ENCODE data around the gene EMB.

DNA sequence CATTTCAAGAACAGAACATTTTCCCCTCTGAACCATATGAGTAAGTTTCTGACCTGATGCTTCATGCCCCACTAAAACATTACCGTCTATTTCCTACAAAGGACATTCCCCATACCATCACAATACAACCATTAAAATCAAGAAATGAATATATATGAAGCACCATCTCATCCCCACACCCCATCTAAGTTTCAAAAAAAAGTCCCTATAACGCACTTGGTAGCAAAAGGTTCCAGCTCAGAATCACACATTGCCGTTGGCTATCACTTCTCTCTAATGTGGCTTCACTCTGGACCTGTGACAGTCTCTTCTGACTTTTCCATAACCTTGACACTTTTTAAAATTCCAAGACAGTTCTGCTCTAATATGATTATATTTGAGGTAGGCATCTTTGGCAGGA lies 5.9 kb downstream of the EMB start:
- no peak for TF ChIP-seq CBX8 (IDR thresholded peaks at IDR 0.05; ENCODE audit: borderline replicate concordance, low read depth, low read length)
- TF ChIP-seq, protein P1, sequence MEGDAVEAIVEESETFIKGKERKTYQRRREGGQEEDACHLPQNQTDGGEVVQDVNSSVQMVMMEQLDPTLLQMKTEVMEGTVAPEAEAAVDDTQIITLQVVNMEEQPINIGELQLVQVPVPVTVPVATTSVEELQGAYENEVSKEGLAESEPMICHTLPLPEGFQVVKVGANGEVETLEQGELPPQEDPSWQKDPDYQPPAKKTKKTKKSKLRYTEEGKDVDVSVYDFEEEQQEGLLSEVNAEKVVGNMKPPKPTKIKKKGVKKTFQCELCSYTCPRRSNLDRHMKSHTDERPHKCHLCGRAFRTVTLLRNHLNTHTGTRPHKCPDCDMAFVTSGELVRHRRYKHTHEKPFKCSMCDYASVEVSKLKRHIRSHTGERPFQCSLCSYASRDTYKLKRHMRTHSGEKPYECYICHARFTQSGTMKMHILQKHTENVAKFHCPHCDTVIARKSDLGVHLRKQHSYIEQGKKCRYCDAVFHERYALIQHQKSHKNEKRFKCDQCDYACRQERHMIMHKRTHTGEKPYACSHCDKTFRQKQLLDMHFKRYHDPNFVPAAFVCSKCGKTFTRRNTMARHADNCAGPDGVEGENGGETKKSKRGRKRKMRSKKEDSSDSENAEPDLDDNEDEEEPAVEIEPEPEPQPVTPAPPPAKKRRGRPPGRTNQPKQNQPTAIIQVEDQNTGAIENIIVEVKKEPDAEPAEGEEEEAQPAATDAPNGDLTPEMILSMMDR (IDR thresholded peaks at IDR 0.05; ENCODE audit: control extremely low read depth in 1 of 3, insufficient read depth in 1 of 3, low read depth in 1 of 3, low read length in 3 of 3) = no peak
- TF ChIP-seq POLR2AphosphoS5 (IDR thresholded peaks at IDR 0.05; ENCODE audit: low read depth, low read length) = no peak
- TF ChIP-seq RNF2 (IDR thresholded peaks at IDR 0.05; ENCODE audit: borderline replicate concordance, low read depth, low read length, missing control alignments, poor library complexity, severe bottlenecking) = no peak
- no peak for TF ChIP-seq CHD2 (IDR thresholded peaks at IDR 0.05; ENCODE audit: low read length)
- TF ChIP-seq JUN (IDR thresholded peaks at IDR 0.05; ENCODE audit: low read depth, low read length) = no peak
- TF ChIP-seq TAF1 (IDR thresholded peaks at IDR 0.05; ENCODE audit: low read depth, low read length) = no peak
- no peak for TF ChIP-seq JUND (IDR thresholded peaks at IDR 0.05; ENCODE audit: low read length)
- TF ChIP-seq CREB1 (IDR thresholded peaks at IDR 0.05) = no peak
- TF ChIP-seq GABPA (IDR thresholded peaks at IDR 0.05; ENCODE audit: borderline replicate concordance, insufficient read depth, low read length) = no peak

Data from H1 (cell line).